Astrocyte (in vitro differentiated cells and primary cell): ENCODE measurements around the gene RABL2B. TPM values are rescaled to one million over a fixed set of nuclear protein-coding genes. Genes with fewer than 3 reads are reported as not detected.

Experiments
- DNase-seq: peaks from one replicate; pipeline ENCODE4 v3.0.0-alpha.2; 2010; ENCODE audit warnings: low read depth
- FAIRE-seq: peaks from 2 replicates; lab custom pipeline; 2011; peaks lifted over from hg19 to GRCh38; lab: Jason Lieb, UNC
- H2AFZ ChIP-seq: 2 replicates; pipeline ENCODE4 v1.6.0; 2012; ENCODE audit warnings: low read depth, low read length, inconsistent platforms
- H3K27ac ChIP-seq: 2 replicates; pipeline ENCODE4 v1.5.1; 2011; ENCODE audit warnings: low read depth, low read length, inconsistent platforms
- H3K27me3 ChIP-seq: 2 replicates; pipeline ENCODE4 v1.6.0; 2011; ENCODE audit warnings: low read length, inconsistent platforms; ENCODE audit not compliant: insufficient read depth
- H3K36me3 ChIP-seq: 2 replicates; pipeline ENCODE4 v1.5.1; 2011; ENCODE audit warnings: low read length, inconsistent platforms; ENCODE audit not compliant: insufficient read depth
- H3K4me1 ChIP-seq: 2 replicates; pipeline ENCODE4 v1.5.1; 2011; ENCODE audit warnings: low read length, inconsistent platforms; ENCODE audit not compliant: insufficient read depth
- H3K4me2 ChIP-seq: 2 replicates; pipeline ENCODE4 v1.6.0; 2012; ENCODE audit warnings: low read length, inconsistent platforms
- H3K4me3 ChIP-seq: 2 replicates; pipeline ENCODE4 v1.5.1; 2011; ENCODE audit warnings: low read depth, mild to moderate bottlenecking, low read length, inconsistent platforms; ENCODE audit not compliant: insufficient read depth
- H3K79me2 ChIP-seq: 2 replicates; pipeline ENCODE4 v1.6.0; 2012; ENCODE audit warnings: mild to moderate bottlenecking, low read length, inconsistent platforms; ENCODE audit not compliant: insufficient read depth
- H3K9ac ChIP-seq: 2 replicates; pipeline ENCODE4 v1.6.0; 2012; ENCODE audit warnings: mild to moderate bottlenecking, low read length, inconsistent platforms
- H3K9me3 ChIP-seq: 2 replicates; pipeline ENCODE4 v1.5.1; 2012; ENCODE audit warnings: low read depth, mild to moderate bottlenecking, low read length, inconsistent platforms; ENCODE audit not compliant: insufficient read depth
- H4K20me1 ChIP-seq: 2 replicates; pipeline ENCODE4 v1.6.0; 2012; ENCODE audit warnings: low read length, inconsistent platforms; ENCODE audit not compliant: insufficient read depth
- H3K27ac Mint-ChIP-seq: one replicate; pipeline ENCODE4 v1.8.0; 2021; ENCODE audit warnings: mild to moderate bottlenecking, mixed read lengths; ENCODE audit not compliant: unreplicated experiment
- H3K27me3 Mint-ChIP-seq: one replicate; pipeline ENCODE4 v1.8.0; 2021; ENCODE audit warnings: low read depth, mixed read lengths; ENCODE audit not compliant: unreplicated experiment
- H3K36me3 Mint-ChIP-seq: one replicate; pipeline ENCODE4 v1.8.0; 2021; ENCODE audit warnings: low read depth, mixed read lengths; ENCODE audit not compliant: unreplicated experiment
- H3K4me1 Mint-ChIP-seq: one replicate; pipeline ENCODE4 v1.8.0; 2021; ENCODE audit warnings: low read depth, mixed read lengths; ENCODE audit not compliant: unreplicated experiment
- H3K4me3 Mint-ChIP-seq: one replicate; pipeline ENCODE4 v1.8.0; 2021; ENCODE audit warnings: mild to moderate bottlenecking, moderate library complexity, mixed read lengths; ENCODE audit not compliant: unreplicated experiment
- H3K9me3 Mint-ChIP-seq: one replicate; pipeline ENCODE4 v1.8.0; 2021; ENCODE audit warnings: mild to moderate bottlenecking, mixed read lengths; ENCODE audit not compliant: unreplicated experiment
- CTCF ChIP-seq: IDR thresholded peaks from 2 replicates; pipeline ENCODE4 v1.5.1; 2011; ENCODE audit warnings: low read depth, mild to moderate bottlenecking, inconsistent platforms, low read length, moderate library complexity; ENCODE audit not compliant: insufficient read depth
- EZH2 ChIP-seq: IDR thresholded peaks from 2 replicates; pipeline ENCODE4 v1.6.1; 2012; ENCODE audit warnings: mild to moderate bottlenecking, low read length, inconsistent platforms; ENCODE audit not compliant: insufficient read depth
- total RNA-seq: library from RNA; stranded (reverse); gene quantifications from 2 replicates; pipeline ENCODE4 v1.2.1, GENCODE V29; 2021

RABL2B gene
- total RNA-seq, 1 donor from 2014 or later = 26.6 TPM

GRCh38 chr22:50738649-50739227 lies 44.7 kb downstream of the RABL2B start:
- no peak overlapping the region for H3K4me3 ChIP-seq

GRCh38 chr22:50737728-50738648 lies 45.4 kb downstream of the RABL2B start, which contains the start of gene ACR:
Gene ACR, plus strand, starts transcription at chr22:50738204. Its CDS starts 32 bp downstream, at chr22:50738236.
- no peaks in the 10 kb centered on the region for H3K9me3 ChIP-seq
- no peak within 1 kb of the TSS for H3K4me3 ChIP-seq
- Mint-ChIP-seq H3K4me1 (no peaks in the 10 kb centered on the region), H3K27me3 (peaks cover 60% of the 10 kb centered on the region), H3K36me3 (no peaks in the 10 kb centered on the region), H3K9me3 (peaks cover 7% of the 10 kb centered on the region), H3K4me3 (no peak within 1 kb of the TSS), H3K27ac (no peak within 1 kb of the TSS)
- no peaks in the 10 kb centered on the region for H3K4me1 ChIP-seq
- peaks cover 27% of the 10 kb centered on the region for H3K27me3 ChIP-seq
- no peak within 1 kb of the TSS for H3K27ac ChIP-seq
- TF ChIP-seq CTCF = no peak
- TF ChIP-seq EZH2 = no peak
- FAIRE-seq (no peak), DNase-seq (no peak)
- peaks cover 7% of the 10 kb centered on the region for H4K20me1 ChIP-seq
- H3K79me2 ChIP-seq = no peaks in the 10 kb centered on the region
- no peak within 1 kb of the TSS for H3K4me2 ChIP-seq
- H3K9ac ChIP-seq = no peak within 1 kb of the TSS
- no peaks in the 10 kb centered on the region for H3K36me3 ChIP-seq
- no peak within 1 kb of the TSS for H2AFZ ChIP-seq

More at GRCh38 chr22:50738649-50739227, 44.7 kb downstream of the RABL2B start:
- no peak overlapping the region for H3K27ac Mint-ChIP-seq
- no peaks in the 10 kb centered on the region for H3K36me3 Mint-ChIP-seq
- no peak overlapping the region for H3K4me3 Mint-ChIP-seq
- Histone ChIP-seq H2AFZ (no peak overlapping the region), H3K36me3 (no peaks in the 10 kb centered on the region), H3K4me2 (no peak overlapping the region), H3K9ac (no peak overlapping the region), H3K9me3 (no peaks in the 10 kb centered on the region), H3K27ac (no peak overlapping the region), H3K27me3 (peaks cover 21% of the 10 kb centered on the region), H3K79me2 (no peaks in the 10 kb centered on the region), H4K20me1 (peaks cover under 1% of the 10 kb centered on the region), H3K4me1 (no peaks in the 10 kb centered on the region)
- DNase-seq = no peak
- no peak for TF ChIP-seq CTCF
- TF ChIP-seq EZH2 = no peak
- H3K4me1 Mint-ChIP-seq = no peaks in the 10 kb centered on the region
- peaks cover 63% of the 10 kb centered on the region for H3K27me3 Mint-ChIP-seq
- peaks cover 7% of the 10 kb centered on the region for H3K9me3 Mint-ChIP-seq
- no peak for FAIRE-seq
